ENCODE measurements around the gene RAB10.
"Not testable (repeated sequence)": the region's sequence is repeated elsewhere in the genome, so short reads cannot be mapped to it uniquely, and the experiment has no call there.

RAB10 gene

DNA sequence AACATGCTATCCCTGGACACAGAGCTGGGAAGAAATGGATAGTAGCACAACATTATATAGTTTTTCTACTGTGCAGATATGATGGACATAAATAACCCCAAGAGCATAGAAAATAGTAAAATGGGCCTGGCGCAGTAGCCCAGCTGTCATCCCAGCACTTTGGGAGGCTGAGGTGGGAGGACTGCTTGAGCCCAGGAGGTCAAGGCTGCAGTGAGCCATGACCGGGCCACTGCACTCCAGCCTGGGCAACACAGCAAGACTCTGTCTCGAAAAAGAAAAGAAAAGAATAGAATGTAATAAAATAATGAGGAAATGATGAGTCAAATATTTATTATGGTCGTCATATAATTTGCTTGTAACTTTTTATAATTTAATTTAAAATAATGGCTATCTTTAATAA, 131.5 kb downstream of the RAB10 start:
- in situ Hi-C loops (cut with HindIII; ENCODE audit: low pct_unique_long_range_greater_than_20kb, low sequenced_read_pairs), result no loop called here
- TF ChIP-seq JUND (IDR thresholded peaks at IDR 0.05; ENCODE audit: low read depth), result no peak
- no peak for DNase-seq (ENCODE audit: low read depth in 1 of 2, low spot score in 1 of 2)

DNA sequence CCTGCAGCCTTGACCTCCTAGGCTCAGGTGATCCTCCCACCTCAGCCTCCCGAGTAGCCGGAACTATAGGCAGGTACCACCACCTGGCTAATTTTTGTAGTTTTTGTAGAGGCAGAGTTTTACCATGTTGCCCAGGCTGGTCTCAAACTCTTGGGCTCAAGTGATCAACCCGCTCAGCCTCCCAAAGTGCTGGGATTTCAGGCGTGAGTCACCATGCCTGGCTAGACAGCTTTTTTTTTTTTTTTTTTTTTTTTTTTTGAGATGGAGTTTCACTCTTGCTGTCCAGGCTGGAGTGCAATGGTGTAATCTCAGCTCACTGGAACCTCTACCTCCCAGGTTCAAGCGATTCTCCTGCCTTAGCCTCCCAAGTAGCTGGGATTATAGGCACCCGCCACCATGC, 132.7 kb downstream of the RAB10 start:
- DNase-seq (ENCODE audit: low read depth in 1 of 2, low spot score in 1 of 2); in situ Hi-C loops (cut with HindIII; ENCODE audit: low pct_unique_long_range_greater_than_20kb, low sequenced_read_pairs): not testable (repeated sequence)

DNA sequence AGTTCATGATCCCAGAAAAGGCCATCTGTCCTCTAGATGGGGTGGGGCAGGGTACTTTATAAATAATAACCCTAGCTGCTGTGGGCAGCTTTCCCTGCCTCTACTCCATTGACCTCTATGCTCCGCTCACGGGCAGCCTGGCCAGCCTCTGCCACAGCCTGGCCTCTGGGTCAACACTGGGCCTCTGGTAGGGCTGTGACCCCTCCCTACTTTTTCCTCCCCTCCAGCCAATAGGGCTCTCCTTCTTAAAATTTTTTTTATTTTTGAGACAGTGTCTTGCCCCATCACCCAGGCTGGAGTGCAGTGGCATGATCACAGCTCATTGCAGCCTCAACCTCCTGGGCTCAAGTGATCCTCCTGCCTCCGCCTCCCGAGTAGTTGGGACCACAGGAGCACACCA, 134.9 kb downstream of the RAB10 start:
- no peak for TF ChIP-seq JUND (IDR thresholded peaks at IDR 0.05; ENCODE audit: low read depth)
- DNase-seq (ENCODE audit: low read depth in 1 of 2, low spot score in 1 of 2), result no peak
- in situ Hi-C loops (cut with HindIII; ENCODE audit: low pct_unique_long_range_greater_than_20kb, low sequenced_read_pairs), result no loop called here

DNA sequence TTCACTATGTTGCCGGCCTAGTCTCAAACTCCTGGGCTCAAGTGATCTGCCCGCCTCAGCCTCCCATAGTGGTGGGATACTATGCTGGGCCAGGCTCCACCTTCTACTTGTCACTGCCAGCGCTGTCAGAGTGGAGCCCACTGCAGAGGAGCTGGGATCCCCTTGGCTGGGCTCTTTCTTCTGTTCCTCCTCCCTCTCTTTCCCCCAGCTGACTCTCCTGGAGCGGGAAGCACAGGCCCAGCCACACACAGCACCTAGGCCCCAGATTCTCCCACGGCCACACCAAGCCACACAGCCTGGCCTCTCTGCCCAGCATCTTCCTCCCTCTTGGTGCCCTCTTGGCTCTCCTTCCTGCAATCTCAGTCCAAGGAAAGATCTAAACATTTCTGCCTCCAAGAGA, 135.3 kb downstream of the RAB10 start:
- DNase-seq (ENCODE audit: low read depth in 1 of 2, low spot score in 1 of 2), result no peak
- in situ Hi-C loops (cut with HindIII; ENCODE audit: low pct_unique_long_range_greater_than_20kb, low sequenced_read_pairs), result no loop called here
- no peak for TF ChIP-seq JUND (IDR thresholded peaks at IDR 0.05; ENCODE audit: low read depth)

DNA sequence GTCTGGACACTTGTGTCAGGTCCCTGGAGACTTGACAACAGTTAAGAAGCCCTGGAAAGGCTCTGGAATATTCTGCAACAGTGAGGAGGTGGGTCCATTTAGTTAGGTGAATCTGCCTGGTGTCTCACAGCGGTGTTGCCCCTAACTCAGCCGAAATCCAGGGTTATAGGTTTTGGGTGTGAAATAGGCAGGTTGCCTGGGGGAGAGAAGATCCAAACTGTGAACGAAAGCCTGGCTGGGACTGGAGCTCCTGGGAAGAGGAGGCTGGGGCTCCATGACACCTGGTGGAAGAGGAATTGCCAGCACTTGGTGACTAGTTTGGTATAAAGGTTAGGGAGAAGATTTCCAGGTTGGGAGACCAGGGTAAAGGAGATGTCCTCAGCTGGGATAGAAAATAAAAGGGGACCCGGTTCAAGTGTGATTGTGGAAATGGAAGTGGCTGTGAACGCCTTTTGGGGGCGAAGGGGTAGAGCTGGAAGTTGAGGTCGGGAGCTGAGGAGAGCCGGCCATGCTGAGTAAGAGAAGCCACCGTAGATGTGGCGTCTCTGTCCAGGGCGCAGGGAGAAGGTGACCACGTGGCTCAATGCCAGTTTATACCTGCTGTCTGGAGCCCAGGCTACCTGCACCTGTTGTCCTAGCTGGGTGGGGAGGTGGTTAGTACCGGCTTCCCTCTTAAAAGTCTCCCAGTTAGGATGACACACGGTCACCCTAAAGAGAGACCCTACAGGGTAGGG, 136.0 kb downstream of the RAB10 start:
- no peak for DNase-seq (ENCODE audit: low read depth in 1 of 2, low spot score in 1 of 2)
- in situ Hi-C loops (cut with HindIII; ENCODE audit: low pct_unique_long_range_greater_than_20kb, low sequenced_read_pairs), result no loop called here
- no peak for TF ChIP-seq JUND (IDR thresholded peaks at IDR 0.05; ENCODE audit: low read depth)

DNA sequence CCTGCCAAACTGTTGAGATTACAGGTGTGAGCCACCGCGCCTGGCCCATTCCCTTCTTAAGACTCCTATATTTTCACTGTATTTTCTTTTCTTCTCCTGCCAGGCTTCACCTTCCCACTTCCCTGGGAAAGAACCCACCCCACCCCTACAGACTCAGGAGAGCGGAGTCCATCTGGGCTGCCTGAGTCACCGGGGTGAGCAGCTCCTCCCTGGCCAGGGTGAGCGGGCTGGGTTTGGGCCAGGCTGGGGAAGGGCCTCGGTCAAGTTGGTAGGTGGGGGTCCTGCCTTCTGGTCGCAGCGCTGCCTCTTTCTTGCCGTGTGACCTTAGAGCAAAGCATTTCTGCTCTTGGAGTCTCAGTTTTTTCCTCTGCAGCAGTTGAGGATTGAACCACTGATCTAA, 136.9 kb downstream of the RAB10 start:
- DNase-seq (ENCODE audit: low read depth in 1 of 2, low spot score in 1 of 2), result no peak
- no peak for TF ChIP-seq JUND (IDR thresholded peaks at IDR 0.05; ENCODE audit: low read depth)
- in situ Hi-C loops (cut with HindIII; ENCODE audit: low pct_unique_long_range_greater_than_20kb, low sequenced_read_pairs), result no loop called here

DNA sequence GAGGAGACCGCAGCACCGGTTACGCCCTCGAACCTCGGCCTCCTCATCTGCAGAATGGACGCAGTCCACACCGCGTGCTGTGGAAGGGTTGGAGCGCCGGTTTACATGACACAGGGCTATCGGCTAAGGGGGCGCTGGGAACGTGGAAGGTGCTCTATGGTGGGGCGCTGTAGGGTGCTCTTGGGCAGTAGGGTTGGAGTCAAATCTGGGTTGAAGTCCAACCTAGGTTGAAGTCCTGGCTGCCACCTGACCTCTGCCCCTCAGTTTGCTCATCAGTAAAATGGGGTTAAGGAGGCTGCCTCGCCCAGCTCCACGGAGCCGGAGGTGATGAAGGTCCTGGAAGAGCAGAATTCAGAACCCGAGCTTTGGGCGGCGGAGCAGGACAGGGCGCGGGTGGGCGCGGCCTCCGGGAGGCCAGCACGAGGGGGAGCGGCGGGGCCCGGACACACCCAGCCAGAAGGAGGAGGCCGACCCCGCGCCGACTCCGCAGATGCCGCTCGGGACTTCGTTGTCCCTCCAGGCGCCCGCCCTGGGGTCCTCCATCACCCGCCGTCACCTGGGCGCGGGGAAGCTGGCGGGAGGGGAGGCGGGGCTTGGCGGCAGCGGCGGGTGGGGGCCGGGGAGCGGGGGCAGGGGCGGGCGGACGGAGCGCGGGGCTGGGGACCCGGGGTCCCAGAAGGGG, 138.4 kb downstream of the RAB10 start:
- no peak for TF ChIP-seq JUND (IDR thresholded peaks at IDR 0.05; ENCODE audit: low read depth)
- in situ Hi-C loops (cut with HindIII; ENCODE audit: low pct_unique_long_range_greater_than_20kb, low sequenced_read_pairs), result no loop called here
- DNase-seq (ENCODE audit: low read depth in 1 of 2, low spot score in 1 of 2), result no peak

DNA sequence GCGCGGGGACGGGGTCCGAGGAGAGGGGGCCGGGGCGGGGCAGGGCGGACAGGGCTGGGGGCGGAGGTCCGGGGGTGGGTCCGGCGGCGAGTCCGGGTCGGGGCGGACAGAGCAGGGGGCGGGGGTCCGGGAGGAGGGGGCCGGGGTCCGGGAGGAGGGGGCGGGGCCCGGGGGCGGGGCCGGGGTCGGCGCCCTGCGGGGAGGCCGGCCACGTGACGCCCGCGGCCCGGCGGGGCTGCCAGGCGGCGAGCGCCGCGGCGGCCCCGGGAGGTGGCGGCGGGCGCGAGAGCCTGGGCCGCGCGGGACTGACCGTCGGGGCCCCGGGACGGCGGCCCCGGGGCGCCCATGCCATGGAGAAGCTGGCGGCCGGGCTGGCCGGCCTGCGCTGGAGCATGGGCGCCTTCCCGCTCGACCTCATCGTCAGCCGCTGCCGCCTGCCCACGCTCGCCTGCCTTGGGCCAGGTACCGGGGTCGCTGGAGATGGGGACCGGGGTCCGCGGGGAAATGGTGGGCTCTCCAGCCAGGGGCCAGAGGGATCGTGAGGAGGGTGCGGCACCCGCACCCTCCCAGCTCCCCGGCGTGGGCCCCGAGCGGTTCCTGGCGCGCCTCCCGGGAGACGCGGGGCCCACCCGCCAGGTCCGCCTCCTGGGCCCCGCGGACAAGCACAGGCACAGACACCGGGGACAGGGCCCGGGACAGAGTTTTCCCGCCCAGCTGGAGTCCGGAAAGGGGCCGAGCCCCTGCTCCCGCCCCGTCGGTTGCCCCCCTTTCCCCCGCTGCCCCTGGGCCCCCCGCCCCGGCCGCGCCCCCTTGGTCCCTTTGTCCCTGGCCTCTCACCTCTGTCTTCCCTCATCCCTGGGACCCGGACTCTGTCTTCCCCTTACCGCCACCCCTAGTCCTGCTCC, 139.2 kb downstream of the RAB10 start, which contains the start of gene GAREM2:
Gene GAREM2 (plus strand): TSS at position 218 of the 905 bp plus-strand sequence. CDS start 133 bp downstream, at position 351.
- in situ Hi-C loops (cut with HindIII; ENCODE audit: low pct_unique_long_range_greater_than_20kb, low sequenced_read_pairs), result no loop called here
- DNase-seq (ENCODE audit: low read depth in 1 of 2, low spot score in 1 of 2), result no peak
- no peak for TF ChIP-seq JUND (IDR thresholded peaks at IDR 0.05; ENCODE audit: low read depth)

DNA sequence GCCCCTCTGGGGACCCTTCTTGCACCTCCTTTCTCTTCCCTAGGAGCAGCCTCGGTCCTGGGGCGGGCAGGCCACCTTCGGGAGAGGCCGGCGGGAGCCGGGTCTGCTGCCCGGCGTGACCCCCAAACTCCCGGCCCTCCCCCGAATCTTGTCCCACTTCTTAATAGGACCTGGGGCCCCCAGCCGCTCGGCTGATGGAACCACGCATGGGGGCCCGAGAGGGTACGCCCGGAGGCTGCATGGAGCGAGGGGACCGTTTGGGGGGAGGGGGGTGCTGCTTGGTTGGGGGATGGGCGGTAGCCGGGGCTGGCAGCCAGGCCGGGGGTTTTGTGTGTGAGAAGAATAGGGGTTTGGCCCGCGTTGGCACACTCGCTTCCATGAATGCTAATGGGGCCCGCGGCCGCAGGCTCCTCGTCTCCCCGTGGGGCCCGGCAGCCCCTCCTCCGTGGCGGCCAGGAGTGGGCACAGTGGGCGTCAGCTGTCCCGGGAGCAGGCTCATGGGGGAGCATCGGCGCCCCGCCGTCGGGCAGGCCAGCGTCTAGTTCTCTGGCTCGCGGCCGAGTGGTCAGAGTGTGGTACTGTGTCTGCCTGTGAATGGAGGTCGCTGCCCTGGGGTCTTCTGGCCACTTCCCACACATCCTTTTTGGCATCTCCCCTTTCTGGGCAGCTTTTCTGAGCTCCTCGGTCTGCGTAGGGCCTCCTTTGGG, 140.0 kb downstream of the RAB10 start:
- no peak for DNase-seq (ENCODE audit: low read depth in 1 of 2, low spot score in 1 of 2)
- in situ Hi-C loops (cut with HindIII; ENCODE audit: low pct_unique_long_range_greater_than_20kb, low sequenced_read_pairs), result no loop called here
- no peak for TF ChIP-seq JUND (IDR thresholded peaks at IDR 0.05; ENCODE audit: low read depth)

DNA sequence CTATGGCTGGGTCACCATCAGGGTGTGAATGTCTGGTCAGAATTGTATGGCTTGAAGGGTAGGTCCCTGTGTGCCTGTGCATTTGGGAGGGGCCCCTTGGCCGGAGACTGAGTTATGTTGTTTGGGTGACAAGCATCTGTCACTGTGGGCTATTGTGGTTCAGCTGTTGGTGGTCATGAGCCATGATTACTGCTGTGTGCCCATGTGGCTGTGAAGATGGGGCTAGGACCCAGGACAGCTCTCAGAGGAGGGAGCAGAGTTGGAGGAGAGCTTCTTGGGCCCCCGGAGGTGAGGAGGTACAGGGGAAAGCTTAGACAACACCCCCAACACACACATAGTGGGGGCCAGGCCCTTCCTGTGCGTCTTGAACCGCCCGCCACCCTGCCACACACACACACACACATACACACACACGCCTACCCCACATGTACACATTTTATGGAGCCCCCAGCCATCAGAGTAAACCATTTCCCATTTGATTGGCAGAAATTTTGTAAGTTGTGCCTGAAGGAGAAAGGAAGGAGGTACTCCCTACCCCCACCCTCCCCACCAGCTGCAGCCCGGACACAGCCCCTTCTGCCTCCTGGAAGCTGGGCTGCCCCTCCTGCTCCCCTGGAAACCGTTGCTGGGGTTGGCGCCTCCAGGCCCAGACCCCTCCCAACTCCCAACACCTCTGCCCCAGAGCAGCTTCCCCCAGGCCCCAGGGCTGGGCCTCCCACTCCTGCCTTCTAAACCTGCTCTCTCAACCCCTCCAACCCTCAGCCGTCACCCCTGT, 141.0 kb downstream of the RAB10 start:
- TF ChIP-seq JUND (IDR thresholded peaks at IDR 0.05; ENCODE audit: low read depth), result no peak
- in situ Hi-C loops (cut with HindIII; ENCODE audit: low pct_unique_long_range_greater_than_20kb, low sequenced_read_pairs), result no loop called here
- DNase-seq (ENCODE audit: low read depth in 1 of 2, low spot score in 1 of 2), result no peak

DNA sequence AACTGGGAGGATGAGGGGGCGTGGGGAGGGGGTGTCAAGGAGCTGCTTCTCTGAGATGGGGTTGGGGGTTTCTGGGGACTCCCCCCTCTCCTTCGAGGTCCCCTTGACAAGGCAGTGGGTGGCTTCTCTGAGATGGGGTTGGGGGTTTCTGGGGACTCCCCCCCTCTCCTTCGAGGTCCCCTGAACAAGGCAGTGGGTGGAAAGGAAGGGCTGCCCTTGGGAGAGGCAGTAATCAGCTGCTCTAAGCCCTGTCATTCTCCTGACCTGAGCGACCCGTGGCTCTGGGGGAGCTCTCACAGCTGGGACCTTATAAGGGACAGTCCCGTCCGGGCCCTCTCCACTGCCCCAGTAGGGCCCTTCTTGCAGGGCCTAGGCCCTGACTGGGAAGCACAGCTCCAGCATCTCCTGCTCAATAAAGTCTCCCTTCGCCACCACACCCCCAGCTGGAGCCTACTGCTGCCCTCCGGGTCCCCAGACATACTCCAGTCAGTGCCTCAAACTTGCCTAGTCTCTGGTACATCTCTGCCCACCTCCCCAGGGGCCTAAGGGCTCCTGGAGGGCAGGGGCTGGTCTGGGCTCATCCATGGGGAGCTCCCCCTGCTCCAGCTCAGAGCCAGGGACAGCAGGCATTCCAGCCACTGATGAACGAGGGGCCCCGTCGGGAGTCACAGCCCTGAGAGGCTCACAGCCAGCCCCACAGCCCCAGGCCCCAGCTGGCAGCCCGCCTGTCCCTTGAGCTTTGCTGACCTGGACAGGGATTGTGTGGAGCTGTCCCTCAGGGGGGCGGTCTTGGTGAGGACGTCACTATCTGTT, 141.8 kb downstream of the RAB10 start:
- no peak for TF ChIP-seq JUND (IDR thresholded peaks at IDR 0.05; ENCODE audit: low read depth)
- in situ Hi-C loops (cut with HindIII; ENCODE audit: low pct_unique_long_range_greater_than_20kb, low sequenced_read_pairs), result no loop called here
- DNase-seq (ENCODE audit: low read depth in 1 of 2, low spot score in 1 of 2), result no peak
